Lower leg skin (tissue), 4 donors: ENCODE measurements around the gene PLCE1. TPM values are rescaled to one million over a fixed set of nuclear protein-coding genes. Genes with fewer than 3 reads are reported as not detected.

Experiments
- DNase-seq, 2 donors: peaks; one replicate each; pipeline ENCODE4 v3.0.0-alpha.2; 2019; ENCODE audit warnings: low spot score in 2 of 2
- H3K4me3 ChIP-seq: fragments of 200-600 bp; sonication (generic); 2 replicates; pipeline ENCODE4 v1.5.1; 2017; ENCODE audit warnings: mild to moderate bottlenecking, low read depth; ENCODE audit not compliant: poor library complexity, severe bottlenecking
- CTCF ChIP-seq, 3 donors: fragments of 450-650 bp; IDR thresholded peaks; one replicate each; pipeline ENCODE4 v1.5.1; 2016; ENCODE audit warnings: antibody characterized with exemption in 3 of 3, mild to moderate bottlenecking in 3 of 3, moderate library complexity in 2 of 3
- POLR2A ChIP-seq, 2 donors: fragments of 450-650 bp; IDR thresholded peaks; one replicate each; pipeline ENCODE4 v1.6.1; 2016 to 2017; ENCODE audit warnings: antibody characterized with exemption in 2 of 2, mild to moderate bottlenecking in 1 of 2, moderate library complexity in 1 of 2
- WGBS, 2 donors: methylation state at CpG; one replicate each; pipeline ENCODE4 v1.1.5; 2018; 5-methylcytosine and 5-hydroxymethylcytosine counted together
- intact Hi-C: fragments of 100-400 bp; cut with DNase I; formaldehyde crosslinking; loops from one replicate; pipeline ENCODE4 v1.15.0; 2023; ENCODE audit warnings: low total_unique reads
- total RNA-seq, 4 donors: library from RNA; depleted of rRNA; stranded (reverse); fragments of >200 nt; gene quantifications; one replicate each; pipeline ENCODE4 v1.1.0, GENCODE V29; 2016

PLCE1 gene
- total RNA-seq, 4 donors from 2014 or later = 0.25 to 2.7 (median 1.1) TPM

- H3K4me3 ChIP-seq = no peak overlapping the region
- TF ChIP-seq POLR2A (IDR thresholded peaks at IDR 0.05) (no peak), CTCF (IDR thresholded peaks at IDR 0.05) (no peak)
- 32 to 36% methylated on average over 4 of the region's 4 CpGs for WGBS, 2 donors
- intact Hi-C loops = no loop called here
- DNase-seq = no peak
Observed at GRCh38 chr10:94006591-94007550, 13.1 kb downstream of the PLCE1 start.

GRCh38 chr10:94008526-94008925, 14.8 kb downstream of the PLCE1 start:
- intact Hi-C loops = no loop called here
- DNase-seq = no peak
- H3K4me3 ChIP-seq = no peak overlapping the region
- WGBS, 2 donors = 96 to 98% methylated on average over 2 of the region's 2 CpGs
- no peak for TF ChIP-seq POLR2A (IDR thresholded peaks at IDR 0.05)
- TF ChIP-seq CTCF (IDR thresholded peaks at IDR 0.05) = no peak

- TF ChIP-seq CTCF (IDR thresholded peaks at IDR 0.05) = no peak
- TF ChIP-seq POLR2A (IDR thresholded peaks at IDR 0.05) = no peak
- intact Hi-C loops = no loop called here
- no peak overlapping the region for H3K4me3 ChIP-seq
- WGBS, 2 donors = 76 to 94% methylated on average over 2 of the region's 2 CpGs
- DNase-seq = no peak
Observed at GRCh38 chr10:94010116-94010515, 16.4 kb downstream of the PLCE1 start.

- no peak overlapping the region for H3K4me3 ChIP-seq
- no peak for TF ChIP-seq CTCF (IDR thresholded peaks at IDR 0.05)
- no peak for TF ChIP-seq POLR2A (IDR thresholded peaks at IDR 0.05)
- DNase-seq = no peak
- intact Hi-C loops = no loop called here
Observed at GRCh38 chr10:94010886-94011285, 17.2 kb downstream of the PLCE1 start.

- 67 to 69% methylated on average over 2 of the region's 2 CpGs for WGBS, 2 donors
- TF ChIP-seq CTCF (IDR thresholded peaks at IDR 0.05) = no peak
- TF ChIP-seq POLR2A (IDR thresholded peaks at IDR 0.05) = no peak
- intact Hi-C loops = no loop called here
- DNase-seq = no peak
- H3K4me3 ChIP-seq = no peak overlapping the region
Observed at GRCh38 chr10:94011296-94011695, 17.6 kb downstream of the PLCE1 start.
